ENCODE results near the gene CCDC80. TPM values are rescaled to one million over a fixed set of nuclear protein-coding genes. Genes with fewer than 3 reads are reported as not detected.

CCDC80 gene
- total RNA-seq, 1 donor from 2014 or later: 4.9 TPM

- Histone ChIP-seq H3K36me3 (ENCODE audit: control insufficient read depth, insufficient read depth, low read length) (no peaks in the 10 kb centered on the region), H3K27me3 (ENCODE audit: control insufficient read depth, insufficient read depth, low read length) (no peaks in the 10 kb centered on the region), H3K4me3 (ENCODE audit: low read depth, low read length) (no peak overlapping the region)
- DNase-seq (ENCODE audit: low read depth): no peak
- TF ChIP-seq, protein P1, sequence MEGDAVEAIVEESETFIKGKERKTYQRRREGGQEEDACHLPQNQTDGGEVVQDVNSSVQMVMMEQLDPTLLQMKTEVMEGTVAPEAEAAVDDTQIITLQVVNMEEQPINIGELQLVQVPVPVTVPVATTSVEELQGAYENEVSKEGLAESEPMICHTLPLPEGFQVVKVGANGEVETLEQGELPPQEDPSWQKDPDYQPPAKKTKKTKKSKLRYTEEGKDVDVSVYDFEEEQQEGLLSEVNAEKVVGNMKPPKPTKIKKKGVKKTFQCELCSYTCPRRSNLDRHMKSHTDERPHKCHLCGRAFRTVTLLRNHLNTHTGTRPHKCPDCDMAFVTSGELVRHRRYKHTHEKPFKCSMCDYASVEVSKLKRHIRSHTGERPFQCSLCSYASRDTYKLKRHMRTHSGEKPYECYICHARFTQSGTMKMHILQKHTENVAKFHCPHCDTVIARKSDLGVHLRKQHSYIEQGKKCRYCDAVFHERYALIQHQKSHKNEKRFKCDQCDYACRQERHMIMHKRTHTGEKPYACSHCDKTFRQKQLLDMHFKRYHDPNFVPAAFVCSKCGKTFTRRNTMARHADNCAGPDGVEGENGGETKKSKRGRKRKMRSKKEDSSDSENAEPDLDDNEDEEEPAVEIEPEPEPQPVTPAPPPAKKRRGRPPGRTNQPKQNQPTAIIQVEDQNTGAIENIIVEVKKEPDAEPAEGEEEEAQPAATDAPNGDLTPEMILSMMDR (IDR thresholded peaks at IDR 0.05; ENCODE audit: insufficient read depth, low read length, poor library complexity, severe bottlenecking): no peak
These were observed 47.7 kb downstream of the CCDC80 start for GRCh38 chr3:112593258-112593657.

DNA sequence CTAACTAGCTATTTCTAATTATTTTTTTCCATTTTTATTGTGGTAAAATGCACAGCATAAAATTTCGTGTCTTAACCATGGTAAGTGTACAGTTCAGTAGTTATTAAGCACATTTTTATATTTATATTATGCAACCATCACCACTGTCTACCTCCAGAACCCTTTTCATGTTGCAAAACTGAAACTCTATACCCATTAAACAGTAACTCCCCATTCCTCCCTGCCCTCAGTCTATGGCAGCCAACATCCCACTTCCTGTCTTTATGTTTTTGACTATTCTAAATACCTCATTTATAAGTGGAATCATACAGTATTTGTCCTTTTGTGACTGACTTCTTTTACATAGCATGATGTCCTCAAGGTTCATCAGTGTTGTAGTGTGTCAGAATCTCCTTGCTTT is 53.6 kb downstream of the CCDC80 start:
- H3K4me3 ChIP-seq (ENCODE audit: low read depth, low read length): no peak overlapping the region
- TF ChIP-seq, protein P1 (IDR thresholded peaks at IDR 0.05; ENCODE audit: insufficient read depth, low read length, poor library complexity, severe bottlenecking): no peak
- no peak for DNase-seq (ENCODE audit: low read depth)
- H3K27me3 ChIP-seq (ENCODE audit: control insufficient read depth, insufficient read depth, low read length): no peaks in the 10 kb centered on the region
- no peaks in the 10 kb centered on the region for H3K36me3 ChIP-seq (ENCODE audit: control insufficient read depth, insufficient read depth, low read length)

DNA sequence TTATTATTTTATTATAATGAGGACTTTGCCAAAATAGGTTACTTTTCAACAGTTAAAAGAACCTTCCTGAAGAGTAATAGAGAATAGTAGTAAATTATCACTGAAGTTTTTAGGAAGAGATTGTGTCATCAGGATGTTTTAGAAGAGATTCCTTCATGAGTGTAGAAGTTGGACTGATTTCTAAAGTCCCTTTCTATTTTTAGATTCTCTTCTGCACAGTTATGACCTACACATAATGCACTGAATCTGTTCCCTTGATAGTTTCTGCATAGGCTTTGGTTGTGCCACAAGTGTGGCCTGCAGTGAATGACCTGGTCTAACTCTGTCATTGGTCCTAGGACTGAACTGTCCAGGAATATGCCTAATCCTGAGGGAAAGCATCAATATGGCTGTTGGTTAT is 55.2 kb downstream of the CCDC80 start:
- Histone ChIP-seq H3K4me3 (ENCODE audit: low read depth, low read length) (no peak overlapping the region), H3K27me3 (ENCODE audit: control insufficient read depth, insufficient read depth, low read length) (no peaks in the 10 kb centered on the region), H3K36me3 (ENCODE audit: control insufficient read depth, insufficient read depth, low read length) (no peaks in the 10 kb centered on the region)
- TF ChIP-seq, protein P1 (IDR thresholded peaks at IDR 0.05; ENCODE audit: insufficient read depth, low read length, poor library complexity, severe bottlenecking): no peak
- no peak for DNase-seq (ENCODE audit: low read depth)

DNA sequence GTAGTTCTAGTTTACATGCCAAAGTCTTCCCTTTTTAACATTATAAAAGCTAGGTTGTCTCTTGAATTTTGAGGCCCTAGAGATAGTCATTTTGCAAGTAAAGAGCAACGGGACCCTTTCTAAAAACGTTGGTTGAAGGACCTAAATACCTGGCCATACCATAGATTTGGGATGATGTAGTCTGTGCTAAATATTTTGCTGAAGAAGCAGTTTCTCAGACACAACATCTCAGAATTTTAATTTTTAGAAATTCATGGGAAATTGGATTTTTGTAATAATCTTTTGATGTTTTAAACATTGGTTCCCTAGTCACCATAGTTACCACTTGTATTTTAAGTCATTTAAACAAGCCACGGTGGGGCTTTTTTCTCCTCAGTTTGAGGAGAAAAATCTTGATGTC is 57.8 kb downstream of the CCDC80 start:
- Histone ChIP-seq H3K27me3 (ENCODE audit: control insufficient read depth, insufficient read depth, low read length) (no peaks in the 10 kb centered on the region), H3K4me3 (ENCODE audit: low read depth, low read length) (no peak overlapping the region), H3K36me3 (ENCODE audit: control insufficient read depth, insufficient read depth, low read length) (no peaks in the 10 kb centered on the region)
- no peak for DNase-seq (ENCODE audit: low read depth)
- TF ChIP-seq, protein P1 (IDR thresholded peaks at IDR 0.05; ENCODE audit: insufficient read depth, low read length, poor library complexity, severe bottlenecking): no peak

DNA sequence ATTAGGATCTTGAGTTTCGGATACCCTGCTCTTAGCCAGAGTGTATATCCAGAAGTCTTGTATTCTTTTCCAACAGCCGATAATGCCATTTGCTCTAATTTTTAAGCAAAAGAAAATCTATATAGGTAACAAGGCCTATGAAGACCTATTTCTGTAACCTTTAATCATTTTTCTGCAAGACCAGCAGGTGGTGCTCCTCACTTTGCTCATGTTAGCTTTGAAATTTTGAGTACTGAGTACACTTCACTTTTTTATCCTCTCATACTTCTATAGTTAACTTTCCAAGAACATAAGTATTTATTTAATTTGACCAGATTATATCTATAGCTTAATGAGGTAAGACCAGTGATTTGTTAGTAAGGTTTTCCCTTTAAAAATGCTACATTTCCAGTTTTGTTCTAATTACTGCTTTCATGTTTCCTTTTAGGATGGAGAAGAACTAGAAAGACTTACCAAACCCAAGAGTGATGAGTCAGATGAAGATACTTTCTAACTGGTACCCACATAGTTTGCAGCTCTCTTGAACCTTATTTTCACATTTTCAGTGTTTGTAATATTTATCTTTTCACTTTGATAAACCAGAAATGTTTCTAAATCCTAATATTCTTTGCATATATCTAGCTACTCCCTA is 58.6 kb downstream of the CCDC80 start:
- peak; percentile 25 for DNase-seq (ENCODE audit: low read depth)

More for the DNA sequence above, 58.6 kb downstream of the CCDC80 start:
- H3K4me3 ChIP-seq (ENCODE audit: low read depth, low read length): no peak overlapping the region
- no peaks in the 10 kb centered on the region for H3K27me3 ChIP-seq (ENCODE audit: control insufficient read depth, insufficient read depth, low read length)
- H3K36me3 ChIP-seq (ENCODE audit: control insufficient read depth, insufficient read depth, low read length): no peaks in the 10 kb centered on the region
- TF ChIP-seq, protein P1 (IDR thresholded peaks at IDR 0.05; ENCODE audit: insufficient read depth, low read length, poor library complexity, severe bottlenecking): peak; percentile 66
